Erythroblast (primary cell): ENCODE measurements around the gene GOLGA8T.
"Not testable (repeated sequence)": the region's sequence is repeated elsewhere in the genome, so short reads cannot be mapped to it uniquely, and the experiment has no call there.

Experiments
- GATA1 ChIP-seq: IDR thresholded peaks from 2 replicates; pipeline ENCODE4 v1.6.1; 2011; ENCODE audit warnings: low read depth, mild to moderate bottlenecking, control low read depth, low read length, moderate library complexity
- POLR2A ChIP-seq: IDR thresholded peaks from 2 replicates; pipeline ENCODE4 v1.6.1; 2011; ENCODE audit warnings: mild to moderate bottlenecking, low read length

GRCh38 chr15:30164257-30164656 lies 29.4 kb downstream of the GOLGA8T start:
- TF ChIP-seq POLR2A, GATA1: not testable (repeated sequence)
